Astrocyte of the cerebellum (primary cell): ENCODE results near the gene MAN2A2.

Experiments used
- DNase-seq: peaks from one replicate; pipeline ENCODE4 v3.0.0-alpha.2; 2011; ENCODE audit warnings: low read depth
- H3K4me3 ChIP-seq: 2 replicates; pipeline ENCODE4 v1.5.1; 2011; ENCODE audit warnings: mild to moderate bottlenecking, low read depth, low read length, moderate library complexity
- CTCF ChIP-seq: IDR thresholded peaks from 2 replicates; pipeline ENCODE4 v1.5.1; 2012; ENCODE audit warnings: low read length, low read depth, moderate library complexity, mild to moderate bottlenecking; ENCODE audit errors: missing control alignments
- in situ Hi-C: cut with HindIII; loops from 2 replicates; pipeline ENCODE4 v1.10.0; 2017; ENCODE audit warnings: low sequenced_read_pairs

MAN2A2 gene

GRCh38 chr15:90931828-90932659 lies 28.9 kb downstream of the MAN2A2 start, which contains the start of gene HDDC3:
Gene HDDC3, minus strand, starts transcription at chr15:90932549. Its CDS starts 9 bp downstream, at chr15:90932540.
- peak within 1 kb of the TSS; percentile 75 for H3K4me3 ChIP-seq
- in situ Hi-C loops: no loop called here
- peak; percentile 91 for TF ChIP-seq CTCF
- peak; percentile 46 for DNase-seq

GRCh38 chr15:90932660-90932991 lies 29.5 kb downstream of the MAN2A2 start:
- peak overlapping the region; percentile 75 for H3K4me3 ChIP-seq
- no peak for TF ChIP-seq CTCF
- in situ Hi-C loops: no loop called here
- no peak for DNase-seq

- no peak overlapping the region for H3K4me3 ChIP-seq
These were observed 30.2 kb downstream of the MAN2A2 start for GRCh38 chr15:90933301-90933700.

GRCh38 chr15:90934256-90934948 lies 31.3 kb downstream of the MAN2A2 start:
- in situ Hi-C loops: no loop called here
- H3K4me3 ChIP-seq: peak overlapping the region; percentile 73
- DNase-seq: peak; percentile 64
- TF ChIP-seq CTCF: peak; percentile 96

More at GRCh38 chr15:90933301-90933700, 30.2 kb downstream of the MAN2A2 start:
- in situ Hi-C loops: no loop called here
- no peak for TF ChIP-seq CTCF
- DNase-seq: no peak

- no peak for TF ChIP-seq CTCF
- peak within 1 kb of the TSS; percentile 73 for H3K4me3 ChIP-seq
- DNase-seq: no peak
- in situ Hi-C loops: no loop called here
These were observed 32.0 kb downstream of the MAN2A2 start, which contains the start of gene UNC45A for GRCh38 chr15:90934949-90935751. Gene UNC45A, plus strand, starts transcription at chr15:90935285. Its CDS starts 40 bp downstream, at chr15:90935325.

GRCh38 chr15:90936823-90937222 lies 33.7 kb downstream of the MAN2A2 start:
- H3K4me3 ChIP-seq: no peak overlapping the region
- in situ Hi-C loops: no loop called here
- no peak for DNase-seq
- no peak for TF ChIP-seq CTCF
